ENCODE measurements around the gene SLC35B1.
"Not testable (repeated sequence)": the region's sequence is repeated elsewhere in the genome, so short reads cannot be mapped to it uniquely, and the experiment has no call there.

Gene SLC35B1

DNA sequence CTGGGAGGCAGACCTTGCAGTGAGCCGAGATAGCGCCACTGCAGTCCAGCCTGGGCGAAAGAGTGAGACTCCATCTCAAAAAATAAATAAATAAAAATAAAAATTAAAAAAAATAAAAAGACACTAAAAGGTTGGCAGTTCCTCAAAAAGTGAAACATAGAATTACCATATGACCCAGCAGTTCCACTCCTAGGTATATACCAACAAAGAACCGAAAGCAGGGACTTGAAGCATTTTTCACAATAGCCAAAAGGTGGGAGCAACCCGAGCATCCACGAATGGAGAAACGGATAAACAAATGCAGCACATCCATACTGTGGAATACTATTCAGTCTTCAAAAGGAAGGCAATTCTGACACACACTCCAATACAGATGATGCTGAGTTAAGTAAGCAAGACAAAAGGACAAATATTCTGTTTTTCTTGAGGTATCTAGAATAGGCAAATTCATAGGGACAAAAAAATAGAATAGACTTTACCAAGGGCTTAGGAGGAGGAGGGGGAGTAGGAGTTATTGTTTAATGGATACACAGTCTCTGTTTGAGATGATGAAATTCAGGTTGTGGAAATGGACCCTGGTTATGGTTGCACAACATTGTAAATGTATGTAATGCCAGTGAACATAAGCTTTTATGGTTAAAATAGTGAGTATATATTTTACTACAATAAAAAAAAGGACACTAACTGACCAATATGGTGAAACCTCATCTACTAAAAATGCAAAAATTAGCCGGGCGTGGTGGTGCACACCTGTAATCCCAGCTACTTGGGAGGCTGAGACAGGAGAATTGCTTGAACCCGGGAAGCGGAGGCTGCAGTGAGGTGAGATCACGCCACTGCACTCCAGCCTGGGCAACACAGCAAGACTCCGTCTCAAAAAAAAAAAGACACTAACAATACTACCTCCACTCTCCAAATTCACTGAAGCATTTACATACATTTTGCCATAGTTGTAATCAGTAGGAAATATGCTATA is 27.0 kb upstream of the SLC35B1 start:
- DNase-seq (ENCODE audit: low read depth in 2 of 2) = no peak

DNA sequence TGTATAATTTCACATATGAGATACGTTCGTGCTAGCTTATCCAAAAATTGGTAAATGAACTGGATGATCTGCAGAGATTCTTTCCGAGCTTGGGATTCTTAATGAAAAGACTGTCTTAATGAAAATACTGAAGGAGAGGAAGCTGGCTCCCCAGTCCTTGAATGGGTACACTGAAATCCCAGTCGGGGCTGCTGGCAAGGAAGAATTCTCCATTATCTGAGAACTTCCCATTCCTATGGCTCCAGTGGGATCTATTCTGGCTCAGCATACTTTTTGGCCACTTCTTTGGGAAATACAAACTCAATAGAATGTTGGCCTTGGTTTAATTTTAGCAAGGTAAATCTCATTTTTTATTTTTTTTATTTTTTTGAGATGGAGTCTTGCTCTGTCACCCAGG is 23.7 kb upstream of the SLC35B1 start:
- DNase-seq (ENCODE audit: low read depth in 2 of 2) = no peak

DNA sequence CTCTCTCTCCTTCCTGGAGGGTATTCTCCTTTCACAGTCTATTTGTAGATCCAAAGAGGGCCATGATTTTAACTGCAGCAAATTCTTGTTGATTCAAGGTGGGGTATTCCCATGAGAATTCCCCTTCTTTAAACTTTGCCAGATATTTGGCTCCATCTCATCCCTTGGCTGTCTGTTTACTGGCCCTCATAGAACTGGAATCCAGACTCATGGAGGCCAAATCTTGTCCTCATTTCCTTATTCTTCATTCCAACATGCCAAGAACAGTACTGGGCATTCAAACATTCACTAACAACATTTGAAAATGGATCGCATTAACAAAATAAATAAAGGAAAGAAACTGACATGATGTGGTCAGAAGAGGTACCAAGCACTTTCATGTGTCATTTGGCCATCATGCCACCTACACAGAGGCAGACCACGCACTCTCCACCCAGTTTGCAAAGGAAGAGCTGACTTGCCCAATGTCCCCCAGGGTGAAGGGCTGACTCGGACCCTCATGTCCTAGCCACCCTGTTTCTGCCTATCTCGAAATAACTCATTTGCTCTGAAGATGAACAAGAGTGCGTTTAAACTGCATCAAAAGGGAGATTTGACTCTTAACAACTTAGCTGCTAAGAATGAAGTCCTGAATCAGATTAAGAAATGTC is 23.1 kb upstream of the SLC35B1 start:
- no peak for DNase-seq (ENCODE audit: low read depth in 2 of 2)

DNA sequence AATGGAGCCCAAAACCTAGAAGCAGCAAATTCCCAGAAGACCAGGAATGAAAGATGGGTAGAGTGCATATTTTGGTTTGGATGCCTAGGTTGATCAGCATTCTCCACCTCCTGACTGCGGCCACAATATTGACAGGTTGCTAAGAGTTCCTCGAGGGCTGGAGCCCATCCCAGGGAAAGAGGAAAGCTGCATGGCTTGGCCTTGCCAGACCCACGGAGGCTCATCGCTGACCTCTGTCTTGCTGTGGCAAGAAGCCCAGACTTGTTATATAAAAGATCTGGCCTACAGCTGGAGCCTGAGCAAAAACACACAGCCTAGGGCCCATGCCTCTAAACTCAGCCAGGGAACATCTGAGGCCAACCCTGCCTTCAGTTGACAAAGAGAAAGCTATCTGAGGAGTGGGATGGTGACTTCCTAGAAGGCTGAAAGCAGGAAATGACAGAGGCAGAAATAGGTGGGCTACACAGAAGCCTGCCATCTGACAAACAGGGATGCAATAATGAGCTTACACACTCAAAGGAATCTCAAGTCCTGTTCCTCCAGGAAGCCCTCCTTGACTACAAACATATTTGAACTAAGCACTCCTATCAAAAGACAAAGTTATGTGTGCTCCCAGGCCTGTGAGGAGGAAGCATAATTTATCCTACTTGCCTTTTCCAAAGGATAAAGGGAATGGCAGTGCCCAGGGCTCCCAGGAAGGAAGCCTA is 22.5 kb upstream of the SLC35B1 start:
- no peak for DNase-seq (ENCODE audit: low read depth in 2 of 2)

DNA sequence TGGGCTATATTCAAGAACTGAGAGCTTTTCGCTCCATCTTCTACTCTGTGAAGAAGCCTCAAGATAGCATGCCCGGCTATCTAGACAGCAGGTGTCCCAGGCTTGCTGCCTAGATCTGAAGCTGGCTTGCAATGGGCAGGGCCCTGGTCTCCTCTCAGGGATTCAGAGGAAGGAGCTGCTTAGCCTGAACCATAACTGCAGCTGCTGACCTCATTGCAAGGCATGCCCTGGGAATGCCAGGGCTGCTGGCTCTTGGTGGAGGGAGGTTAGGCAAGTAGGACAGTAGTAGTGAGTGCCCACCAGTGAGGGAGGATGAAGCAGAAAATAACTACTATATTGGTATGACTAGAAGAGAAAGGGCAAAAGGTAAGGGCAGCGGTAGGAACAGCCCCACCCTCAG is 21.3 kb upstream of the SLC35B1 start:
- no peak for DNase-seq (ENCODE audit: low read depth in 2 of 2)

DNA sequence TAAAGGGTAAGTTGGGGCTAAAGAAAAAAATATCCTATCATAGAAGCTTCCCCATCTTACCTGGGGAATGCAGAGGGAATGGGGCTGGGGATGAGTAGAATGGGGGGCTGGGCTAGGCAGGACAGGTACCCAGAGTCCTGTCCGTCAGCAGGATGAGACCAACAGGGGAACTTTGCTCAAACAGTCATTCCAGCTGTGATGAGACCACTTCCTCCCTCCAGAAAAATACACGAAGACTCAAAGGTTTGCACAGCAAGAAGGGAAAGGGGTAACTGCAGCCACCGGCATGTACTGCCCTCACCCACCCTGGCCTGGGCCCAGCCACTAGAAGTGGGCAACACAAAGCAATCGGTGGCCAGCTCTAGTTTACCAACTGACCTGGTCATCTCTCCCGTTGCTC is 20.7 kb upstream of the SLC35B1 start:
- no peak for DNase-seq (ENCODE audit: low read depth in 2 of 2)

DNA sequence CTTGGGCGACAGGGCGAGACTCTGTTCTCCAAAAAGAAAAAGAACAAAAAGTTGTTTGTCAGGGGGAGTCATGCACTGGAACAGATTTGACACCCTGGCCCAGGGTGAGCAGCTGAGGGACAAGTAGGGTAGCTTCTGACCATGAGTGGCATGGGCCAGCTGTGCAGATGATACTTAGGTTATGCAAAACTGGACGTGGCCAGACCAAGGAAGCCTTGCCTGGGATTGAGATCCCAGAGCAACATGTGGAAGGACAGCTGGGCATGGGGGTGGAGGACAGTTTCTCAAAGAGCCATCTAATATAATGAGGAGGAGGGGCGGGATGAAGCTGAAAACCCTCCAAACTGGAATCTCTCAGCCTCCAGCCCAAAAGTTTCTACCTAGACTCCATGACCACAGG is 19.6 kb upstream of the SLC35B1 start:
- no peak for DNase-seq (ENCODE audit: low read depth in 2 of 2)

DNA sequence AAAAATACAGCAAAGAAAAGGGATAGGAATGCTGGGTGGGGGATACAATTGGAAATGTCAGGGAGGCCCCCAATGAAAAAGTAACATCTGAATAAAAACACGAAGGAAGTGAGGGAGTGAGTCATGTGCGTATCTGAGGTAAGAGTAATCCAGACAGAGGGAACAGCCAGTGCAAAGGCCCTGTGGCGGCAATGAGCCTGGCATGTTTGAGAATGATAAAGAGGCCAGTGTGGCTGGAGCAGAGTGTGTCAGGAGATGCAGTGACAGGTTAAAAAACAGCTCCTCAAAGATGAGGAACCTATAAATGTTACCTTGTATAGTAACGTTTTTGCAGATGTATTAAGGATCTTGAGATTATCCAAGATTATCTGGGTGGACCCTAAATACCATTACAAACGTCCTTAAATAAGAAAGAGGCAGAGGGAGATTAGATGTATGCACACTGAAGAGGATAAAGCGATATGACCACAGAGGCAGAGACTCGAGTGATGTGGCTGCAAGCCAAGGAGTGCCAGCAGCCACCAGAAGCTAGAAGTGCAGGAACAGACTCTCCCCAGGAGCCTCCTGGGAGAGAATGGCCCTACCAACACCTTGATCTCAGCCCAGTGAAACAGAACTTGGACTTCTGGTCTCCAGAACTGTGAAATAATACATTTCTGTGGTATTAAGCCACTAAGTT is 17.8 kb upstream of the SLC35B1 start:
- DNase-seq (ENCODE audit: low read depth in 2 of 2) = no peak

DNA sequence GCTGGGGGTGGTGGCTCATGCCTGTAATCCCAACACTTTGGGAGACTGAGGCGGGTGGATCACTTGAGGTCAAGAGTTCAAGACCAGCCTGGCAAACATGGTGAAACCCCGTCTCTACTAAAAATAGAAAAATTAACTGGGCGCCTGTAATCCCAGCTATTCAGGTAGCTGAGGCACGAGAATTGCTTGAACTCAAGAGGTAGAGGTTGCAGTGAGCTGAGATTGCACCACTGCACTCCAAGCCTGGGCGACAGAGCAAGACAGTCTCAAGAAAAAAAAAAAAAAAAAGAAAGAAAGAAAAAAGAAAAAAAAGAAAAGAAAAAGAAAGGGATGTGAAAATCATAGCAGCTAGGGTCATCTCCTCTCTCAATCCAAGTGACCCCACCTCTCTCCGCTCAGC is 16.8 kb upstream of the SLC35B1 start:
- DNase-seq (ENCODE audit: low read depth in 2 of 2) = not testable (repeated sequence)

DNA sequence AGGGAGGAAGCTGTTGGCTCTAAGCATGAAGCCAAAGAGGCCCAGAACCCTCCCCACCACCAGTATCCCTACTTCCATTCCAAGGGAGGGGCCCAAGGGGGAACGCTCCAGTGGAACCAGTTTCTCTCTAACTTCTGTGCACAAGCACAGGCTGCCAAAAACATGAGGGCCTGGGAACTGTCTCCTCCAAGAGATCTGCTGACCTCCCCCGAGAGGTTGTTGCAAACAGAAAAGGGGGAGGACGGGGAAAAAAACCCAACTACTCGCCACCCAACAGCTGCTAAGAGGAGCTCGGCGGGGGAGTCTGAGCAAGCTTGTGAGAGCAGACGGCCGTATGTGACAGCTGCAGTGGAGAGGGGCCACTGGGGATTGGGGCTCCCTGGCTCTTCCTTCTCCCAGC is 15.7 kb upstream of the SLC35B1 start:
- no peak for DNase-seq (ENCODE audit: low read depth in 2 of 2)

DNA sequence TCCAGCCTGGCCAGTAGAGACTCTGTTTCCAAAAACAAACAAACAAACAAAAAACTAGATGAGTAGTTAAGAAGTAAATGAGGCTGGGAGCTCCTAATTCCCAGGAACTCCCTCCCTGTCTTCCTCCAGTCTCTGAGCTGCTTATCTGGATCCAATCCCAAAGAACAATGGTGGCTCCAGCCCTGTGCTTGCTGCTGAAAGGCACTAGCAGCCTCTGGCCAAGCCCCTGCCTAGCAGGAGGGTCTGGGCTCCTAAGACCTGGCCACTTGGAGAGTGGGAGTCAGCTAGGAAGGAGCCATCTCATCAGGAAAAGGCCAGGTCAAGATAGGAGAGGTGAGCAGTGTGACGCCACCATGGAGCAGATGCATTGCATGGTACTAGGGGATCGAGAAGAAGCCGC is 14.3 kb upstream of the SLC35B1 start:
- no peak for DNase-seq (ENCODE audit: low read depth in 2 of 2)

DNA sequence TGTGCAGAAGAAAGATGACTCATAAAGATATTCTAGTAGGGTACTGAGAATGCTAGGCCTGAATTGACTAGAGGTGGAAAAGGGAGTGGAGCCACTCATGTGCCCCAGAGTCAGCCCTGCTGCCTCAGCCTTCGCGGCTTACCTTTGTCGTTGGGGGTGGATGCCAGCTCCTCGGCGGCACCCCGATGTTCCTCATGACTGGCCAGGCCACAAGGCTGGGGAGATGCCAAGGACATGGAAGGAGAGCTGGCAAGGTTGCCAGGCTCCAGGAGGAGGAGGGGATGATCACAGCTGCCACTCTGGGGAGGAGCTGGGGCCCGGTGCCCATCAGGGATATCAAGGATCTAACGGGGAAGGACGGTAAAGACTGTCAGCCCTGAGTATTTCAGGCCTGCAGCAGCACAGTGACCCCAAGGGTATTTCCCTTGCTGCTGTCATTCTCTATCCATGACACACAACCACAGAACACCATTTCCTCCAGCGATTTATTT is 9.7 kb upstream of the SLC35B1 start:
- no peak for DNase-seq (ENCODE audit: low read depth in 2 of 2)

DNA sequence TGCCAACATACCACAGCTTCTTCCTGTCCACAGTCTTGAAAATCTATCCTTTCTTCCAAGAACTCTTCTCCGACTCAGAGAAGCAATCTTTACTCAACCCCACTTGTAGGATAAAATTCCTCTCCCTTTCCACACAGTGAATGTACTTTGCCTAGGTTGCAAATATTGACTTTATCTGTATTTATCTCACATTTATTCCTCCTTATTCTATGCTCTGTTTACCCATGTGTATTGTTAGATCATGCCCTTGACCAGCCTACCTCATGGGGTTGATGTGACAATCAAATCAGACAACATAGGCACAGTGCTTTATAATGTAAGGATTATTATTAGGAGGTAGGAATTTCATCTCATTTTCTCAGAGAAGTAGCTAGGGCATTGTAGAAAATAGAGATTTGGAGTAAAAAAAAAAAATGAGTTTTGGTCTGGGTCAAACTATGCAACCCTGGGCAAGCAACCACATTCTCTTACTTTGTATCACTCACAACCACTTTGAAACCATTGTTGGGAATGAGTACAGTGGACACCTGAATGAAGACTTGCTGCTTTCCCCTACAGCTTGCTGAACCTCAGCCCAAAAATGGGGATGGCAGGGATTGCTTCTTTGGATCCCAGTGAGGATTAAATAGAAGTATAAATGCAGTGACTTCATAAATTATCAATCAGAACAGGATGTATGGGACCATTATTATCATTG is 9.1 kb upstream of the SLC35B1 start:
- no peak for DNase-seq (ENCODE audit: low read depth in 2 of 2)

DNA sequence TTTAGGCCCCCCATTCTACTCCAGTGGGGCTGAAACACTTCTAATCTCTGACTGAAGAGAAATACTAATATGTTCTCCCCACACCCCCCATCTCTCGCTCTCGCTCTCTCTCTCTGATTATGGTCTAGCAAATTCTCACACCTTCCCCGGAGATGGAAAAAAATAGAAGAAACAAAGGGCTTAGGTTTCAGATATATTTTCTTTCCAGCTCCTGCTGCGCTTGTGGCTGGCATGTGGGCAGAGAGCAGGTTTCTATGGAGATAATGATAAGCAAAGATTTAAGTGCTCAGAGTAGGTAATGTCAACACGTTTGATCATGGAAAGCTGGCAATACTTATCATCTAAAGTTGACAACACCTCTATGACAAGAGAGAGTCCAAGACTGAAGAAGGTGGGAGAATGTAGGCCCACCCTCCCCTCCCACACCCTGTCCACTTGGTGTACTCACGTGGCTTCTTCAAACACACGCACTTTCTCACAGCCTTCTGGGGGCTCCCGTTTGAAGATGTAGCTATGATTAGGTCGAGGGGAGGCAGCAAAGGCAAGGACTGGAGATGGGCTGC is 8.0 kb upstream of the SLC35B1 start:
- no peak for DNase-seq (ENCODE audit: low read depth in 2 of 2)

DNA sequence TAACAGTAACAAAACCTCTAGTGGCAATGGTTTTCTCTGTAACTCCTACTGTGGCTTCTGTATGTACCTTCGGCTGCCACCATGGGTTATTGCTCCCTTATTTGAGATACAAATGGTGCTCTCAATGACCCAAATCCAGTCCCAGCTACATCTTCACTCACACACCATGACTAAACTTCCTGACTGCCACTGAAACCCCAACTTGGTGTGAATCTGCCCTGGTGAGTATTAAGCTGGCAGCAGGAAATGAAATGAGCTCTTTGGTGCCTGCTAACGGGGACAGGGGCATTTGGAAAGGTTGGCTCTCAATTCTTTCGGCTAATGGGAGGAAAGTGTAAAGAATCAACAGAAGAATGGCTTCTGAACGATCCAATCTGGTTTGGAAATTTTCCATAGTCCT is 7.5 kb upstream of the SLC35B1 start:
- DNase-seq (ENCODE audit: low read depth in 2 of 2) = no peak

DNA sequence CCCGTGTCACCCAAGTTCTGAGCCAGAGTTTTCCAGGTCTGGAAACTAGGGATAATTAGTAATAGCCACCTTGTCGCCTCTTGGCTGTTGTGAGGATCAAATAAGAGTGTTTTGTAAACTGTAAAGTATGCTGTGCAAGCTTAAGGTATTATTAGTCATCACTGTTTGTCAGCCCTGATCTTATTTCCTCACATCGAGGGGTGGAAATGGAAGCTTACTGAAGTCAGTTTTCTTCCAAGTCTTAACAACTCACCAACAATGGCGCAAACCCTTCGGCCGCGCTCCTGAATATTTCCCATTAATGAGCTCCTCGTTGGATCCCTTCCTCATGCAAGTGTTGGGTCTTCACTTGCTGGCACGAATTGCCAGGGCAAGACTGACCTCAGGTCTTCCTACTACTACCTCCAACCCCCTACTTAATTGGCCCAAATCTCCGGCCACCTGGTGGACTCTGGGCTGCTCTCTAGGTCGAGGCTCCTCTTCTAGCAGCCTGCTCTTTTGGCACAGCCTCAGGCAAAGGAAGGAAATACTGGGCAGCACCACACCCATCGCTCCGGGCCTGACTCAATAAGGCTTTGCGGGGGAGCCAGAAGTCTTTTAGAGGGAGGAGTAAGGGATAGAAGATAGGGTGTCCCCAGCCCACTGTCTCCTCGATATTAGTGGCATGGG is 885 bp upstream of the SLC35B1 start:
- DNase-seq (ENCODE audit: low read depth in 2 of 2) = no peak

DNA sequence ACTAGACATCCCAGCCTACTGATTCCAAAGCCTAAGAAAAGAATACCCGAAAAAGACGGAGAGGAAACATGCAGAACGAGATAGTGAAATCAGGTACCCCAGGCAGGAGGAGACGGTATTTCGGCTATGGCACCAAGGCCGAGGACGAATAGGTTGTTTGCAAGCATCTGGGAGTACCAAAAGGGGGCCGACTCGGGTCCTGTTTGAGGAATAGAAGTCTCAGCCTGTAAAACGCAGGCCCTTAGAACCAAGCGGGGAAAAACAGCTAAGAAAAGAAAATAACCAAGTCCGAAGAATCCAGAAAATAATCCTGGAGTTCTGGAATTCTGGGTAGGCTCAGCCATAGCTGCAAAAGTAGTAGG is 537 bp downstream of the SLC35B1 start:
- DNase-seq (ENCODE audit: low read depth in 2 of 2) = no peak

DNA sequence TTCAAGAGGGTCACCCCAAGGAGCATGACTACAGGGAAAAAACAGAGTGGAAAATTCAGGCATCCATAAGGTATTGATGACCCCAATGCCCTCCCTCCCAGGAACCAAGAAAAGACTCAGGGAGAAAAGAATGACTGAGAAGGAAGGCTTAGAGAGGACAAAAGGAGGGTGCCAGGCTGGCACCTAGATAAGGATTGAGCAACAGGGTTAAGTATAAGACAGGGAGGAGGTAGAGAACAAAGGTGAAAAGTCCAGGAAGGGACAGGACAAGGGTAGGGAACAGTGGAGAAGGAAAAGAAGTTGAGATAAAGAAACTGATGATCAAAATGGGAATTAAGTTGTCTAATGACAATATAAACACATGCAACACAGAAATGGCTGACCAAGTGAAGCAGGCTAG is 2.5 kb downstream of the SLC35B1 start:
- DNase-seq (ENCODE audit: low read depth in 2 of 2) = no peak

DNA sequence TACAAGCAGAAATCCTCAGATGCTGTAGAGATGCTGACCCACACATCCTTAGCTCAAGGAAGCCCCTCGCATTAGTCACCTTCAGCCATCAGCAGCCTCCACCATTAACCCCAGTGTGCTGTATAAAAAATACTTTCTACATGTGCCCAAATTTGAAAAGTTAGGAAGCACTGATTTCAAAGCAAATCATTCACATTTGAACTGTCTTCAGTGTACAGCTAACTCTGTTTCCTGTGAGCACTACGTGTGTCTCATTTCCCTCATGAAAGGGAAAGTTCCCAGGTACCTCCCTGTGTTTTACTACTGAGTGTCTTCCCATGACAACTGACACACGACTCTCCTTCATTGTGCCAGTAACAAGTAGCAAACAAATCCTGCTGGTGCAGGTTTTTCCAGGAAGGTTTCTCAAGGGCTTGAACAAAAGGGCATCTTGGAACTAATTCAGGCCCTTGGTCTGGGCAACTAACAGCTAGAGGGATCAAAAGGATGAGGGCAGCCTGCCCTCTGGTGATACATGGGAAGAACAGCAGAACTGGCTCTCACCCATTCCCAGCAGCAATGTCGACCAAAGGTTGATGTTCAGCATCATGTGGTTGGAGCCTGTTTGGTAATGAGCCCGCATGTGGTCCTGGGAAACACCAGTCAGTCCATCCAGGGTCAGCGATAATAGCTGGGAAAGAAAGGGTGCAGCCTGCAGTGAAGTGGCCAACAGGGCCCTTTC is 4.0 kb downstream of the SLC35B1 start:
- DNase-seq (ENCODE audit: low read depth in 2 of 2) = no peak

DNA sequence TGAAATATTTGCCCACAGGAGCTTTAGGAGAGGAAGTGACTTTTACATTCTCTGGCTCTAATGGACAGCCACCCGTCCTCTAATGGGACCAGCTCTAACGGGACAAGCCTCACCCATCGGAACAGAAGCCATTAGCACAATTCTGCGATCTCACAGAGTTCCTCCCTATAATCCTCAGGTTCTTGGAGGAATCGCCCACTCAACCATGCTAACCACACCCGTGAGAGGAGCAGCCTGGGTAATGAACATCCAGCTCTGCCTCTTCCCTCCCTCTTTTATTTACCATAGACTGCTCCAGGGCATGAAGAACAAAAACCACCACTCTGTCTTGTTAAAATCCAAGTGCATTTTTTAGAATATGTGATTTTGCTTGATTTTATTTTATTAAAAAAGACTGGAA is 6.8 kb downstream of the SLC35B1 start:
- DNase-seq (ENCODE audit: low read depth in 2 of 2) = no peak

Data from stimulated activated CD4-positive, alpha-beta T cell treated with anti-CD3 and anti-CD28 coated beads, Interleukin-4, amount 100 ng/mL, for 48 hours (primary cell).